GM23338 (cell line): ENCODE measurements around the gene EEF1G. TPM values are rescaled to one million over a fixed set of nuclear protein-coding genes. Genes with fewer than 3 reads are reported as not detected.
A peak's percentile ranks its signal among the peaks of the same experiment; 100 is the strongest.
"Not testable (repeated sequence)": the region's sequence is repeated elsewhere in the genome, so short reads cannot be mapped to it uniquely, and the experiment has no call there.

Experiments used
- ATAC-seq: fragments of 200-7000 bp; cut with Tn5 transposase; 3 replicates; pipeline ENCODE4 v1.9.1; 2020
- DNase-seq: peaks from one replicate; pipeline ENCODE4 v3.0.0-alpha.2; 2015; ENCODE audit warnings: low spot score
- H2AFZ ChIP-seq: fragments of 200-600 bp; sonication (generic); 2 replicates; pipeline ENCODE4 v1.8.0; 2016; ENCODE audit warnings: antibody characterized with exemption, mild to moderate bottlenecking, moderate library complexity
- H3F3A ChIP-seq: fragments of 200-600 bp; sonication (generic); replicated peaks from 2 replicates; pipeline ENCODE4 v1.8.0; 2017; ENCODE audit warnings: antibody characterized with exemption, mixed run types, low read depth
- H3K27ac ChIP-seq: fragments of 200-600 bp; sonication (generic); 2 replicates; pipeline ENCODE4 v1.6.1; 2016; ENCODE audit warnings: low read depth
- H3K27me3 ChIP-seq: fragments of 200-600 bp; sonication (generic); 2 replicates; pipeline ENCODE4 v1.8.0; 2016; ENCODE audit warnings: mild to moderate bottlenecking, mixed run types, moderate library complexity; ENCODE audit not compliant: insufficient read depth
- H3K36me3 ChIP-seq: fragments of 200-600 bp; sonication (generic); 2 replicates; pipeline ENCODE4 v1.8.0; 2016; ENCODE audit warnings: mild to moderate bottlenecking; ENCODE audit not compliant: insufficient read depth
- H3K4me1 ChIP-seq: fragments of 200-600 bp; sonication (generic); 2 replicates; pipeline ENCODE4 v1.8.0; 2016; ENCODE audit warnings: mild to moderate bottlenecking, moderate library complexity; ENCODE audit not compliant: insufficient read depth
- H3K4me2 ChIP-seq: fragments of 200-600 bp; sonication (generic); 2 replicates; pipeline ENCODE4 v1.7.1; 2017; ENCODE audit warnings: mixed run types
- H3K4me3 ChIP-seq: fragments of 200-600 bp; sonication (generic); 2 replicates; pipeline ENCODE4 v1.6.1; 2016; ENCODE audit warnings: mixed run types
- H3K79me2 ChIP-seq: fragments of 200-600 bp; sonication (generic); replicated peaks from 2 replicates; pipeline ENCODE4 v1.8.0; 2017; ENCODE audit warnings: mild to moderate bottlenecking; ENCODE audit not compliant: insufficient read depth
- H3K9me2 ChIP-seq: fragments of 200-600 bp; sonication (generic); 2 replicates; pipeline ENCODE4 v1.8.0; 2017; ENCODE audit not compliant: insufficient read depth
- H4K20me1 ChIP-seq: fragments of 200-600 bp; sonication (generic); replicated peaks from 2 replicates; pipeline ENCODE4 v1.8.0; 2017; ENCODE audit warnings: mild to moderate bottlenecking; ENCODE audit not compliant: insufficient read depth
- H3K27ac Mint-ChIP-seq: 2 replicates; pipeline ENCODE4 v1.8.0; 2020; ENCODE audit warnings: inconsistent platforms, mild to moderate bottlenecking, moderate library complexity, mixed read lengths
- H3K27me3 Mint-ChIP-seq: 3 replicates; pipeline ENCODE4 v1.8.0; 2022; ENCODE audit warnings: low read depth, mild to moderate bottlenecking, moderate library complexity, mixed read lengths, inconsistent platforms; ENCODE audit not compliant: insufficient read depth, poor library complexity
- H3K36me3 Mint-ChIP-seq: 3 replicates; pipeline ENCODE4 v1.8.0; 2021; ENCODE audit warnings: low read depth, mild to moderate bottlenecking, inconsistent platforms, moderate library complexity, mixed read lengths
- H3K4me1 Mint-ChIP-seq: 3 replicates; pipeline ENCODE4 v1.8.0; 2020; ENCODE audit warnings: mild to moderate bottlenecking, inconsistent platforms, mixed read lengths
- H3K4me3 Mint-ChIP-seq: 3 replicates; pipeline ENCODE4 v1.8.0; 2021; ENCODE audit warnings: moderate library complexity, mild to moderate bottlenecking, inconsistent platforms, mixed read lengths
- H3K9me3 Mint-ChIP-seq: 3 replicates; pipeline ENCODE4 v1.8.0; 2020; ENCODE audit warnings: moderate library complexity, mild to moderate bottlenecking, inconsistent platforms, mixed read lengths
- STAT1 ChIP-seq: IDR thresholded peaks from one replicate; pipeline ENCODE4 v1.6.1; 2016; ENCODE audit warnings: antibody characterized with exemption; ENCODE audit not compliant: unreplicated experiment
- polyA plus RNA-seq: library from polyadenylated mRNA; unstranded; fragments of >200 nt; fragmentation: Nextera tagmentation; extraction: Ambion mirVana; gene quantifications from 2 replicates; pipeline ENCODE4 v1.2.1, GENCODE V29; 2016
- total RNA-seq: library from RNA; depleted of rRNA; stranded (reverse); fragments of >200 nt; shearing (Covaris generic); gene quantifications from 2 replicates; pipeline ENCODE4 v1.2.3, GENCODE V29; 2014
- TF ChIP-seq, protein P1 (sequence below): IDR thresholded peaks from one replicate; pipeline ENCODE4 v1.6.1; 2018; ENCODE audit warnings: antibody characterized with exemption; ENCODE audit not compliant: unreplicated experiment

The EEF1G gene
- total and polyA plus RNA-seq, 2 experiments from 2014 or later: 696 to 1,316 TPM

GRCh38 chr11:62571493-62571892, 2.2 kb downstream of the EEF1G start:
- H3K27ac Mint-ChIP-seq: peak overlapping the region; percentile 14
- Histone ChIP-seq H3K4me1 (peaks cover 24% of the 10 kb centered on the region), H3F3A (peaks cover 67% of the 10 kb centered on the region), H3K4me2 (peak overlapping the region; percentile 99), H3K4me3 (peak overlapping the region; percentile 79; the same call in 1 of the 2 replicates), H3K36me3 (peaks cover 60% of the 10 kb centered on the region), H3K27ac (peak overlapping the region; percentile 7), H4K20me1 (peaks cover 63% of the 10 kb centered on the region), H3K79me2 (peaks cover 71% of the 10 kb centered on the region)
- H3K9me2 ChIP-seq, H3K27me3 ChIP-seq, DNase-seq, ATAC-seq, H2AFZ ChIP-seq, H3K9me3 Mint-ChIP-seq: not testable (repeated sequence)
- H3K27me3 Mint-ChIP-seq: peaks cover 24% of the 10 kb centered on the region
- H3K4me3 Mint-ChIP-seq: peak overlapping the region; percentile 99
- H3K4me1 Mint-ChIP-seq: peaks cover 42% of the 10 kb centered on the region
- H3K36me3 Mint-ChIP-seq: peaks cover 79% of the 10 kb centered on the region

GRCh38 chr11:62570903-62571302, 2.8 kb downstream of the EEF1G start:
- peaks cover 69% of the 10 kb centered on the region for H4K20me1 ChIP-seq
- H2AFZ ChIP-seq, H3K4me2 ChIP-seq, H3K9me2 ChIP-seq, H3K9me3 Mint-ChIP-seq, ATAC-seq, H3K27me3 ChIP-seq, DNase-seq: not testable (repeated sequence)
- H3K4me1 Mint-ChIP-seq: peaks cover 42% of the 10 kb centered on the region
- peak overlapping the region; percentile 14; the same call in 1 of the 2 replicates for H3K27ac Mint-ChIP-seq
- H3K4me1 ChIP-seq: peaks cover 24% of the 10 kb centered on the region
- H3K27me3 Mint-ChIP-seq: peaks cover 22% of the 10 kb centered on the region
- peaks cover 81% of the 10 kb centered on the region for H3K36me3 Mint-ChIP-seq
- peaks cover 77% of the 10 kb centered on the region for H3K79me2 ChIP-seq
- peaks cover 71% of the 10 kb centered on the region for H3F3A ChIP-seq
- peaks cover 65% of the 10 kb centered on the region for H3K36me3 ChIP-seq
- peak overlapping the region; percentile 79; the same call in 1 of the 2 replicates for H3K4me3 ChIP-seq
- peak overlapping the region; percentile 99 for H3K4me3 Mint-ChIP-seq
- peak overlapping the region; percentile 7 for H3K27ac ChIP-seq

GRCh38 chr11:62569611-62570010, 4.1 kb downstream of the EEF1G start:
- H3K36me3 Mint-ChIP-seq: peaks cover 90% of the 10 kb centered on the region
- no peak overlapping the region for H3K4me2 ChIP-seq
- no peak overlapping the region for H3K4me3 ChIP-seq
- peaks cover 77% of the 10 kb centered on the region for H3K36me3 ChIP-seq
- no peak overlapping the region for H2AFZ ChIP-seq
- peaks cover 82% of the 10 kb centered on the region for H4K20me1 ChIP-seq
- ATAC-seq (no peak), DNase-seq (no peak)
- 0 out of 2 replicates have a peak overlapping the region, but pooled peaks have one; percentile 39 for H3K27ac ChIP-seq
- H3K79me2 ChIP-seq: peaks cover 90% of the 10 kb centered on the region
- no peak overlapping the region for H3K4me3 Mint-ChIP-seq
- peaks cover 34% of the 10 kb centered on the region for H3K4me1 Mint-ChIP-seq
- no peaks in the 10 kb centered on the region for H3K27me3 ChIP-seq
- TF ChIP-seq STAT1: no peak
- TF ChIP-seq, protein P1, sequence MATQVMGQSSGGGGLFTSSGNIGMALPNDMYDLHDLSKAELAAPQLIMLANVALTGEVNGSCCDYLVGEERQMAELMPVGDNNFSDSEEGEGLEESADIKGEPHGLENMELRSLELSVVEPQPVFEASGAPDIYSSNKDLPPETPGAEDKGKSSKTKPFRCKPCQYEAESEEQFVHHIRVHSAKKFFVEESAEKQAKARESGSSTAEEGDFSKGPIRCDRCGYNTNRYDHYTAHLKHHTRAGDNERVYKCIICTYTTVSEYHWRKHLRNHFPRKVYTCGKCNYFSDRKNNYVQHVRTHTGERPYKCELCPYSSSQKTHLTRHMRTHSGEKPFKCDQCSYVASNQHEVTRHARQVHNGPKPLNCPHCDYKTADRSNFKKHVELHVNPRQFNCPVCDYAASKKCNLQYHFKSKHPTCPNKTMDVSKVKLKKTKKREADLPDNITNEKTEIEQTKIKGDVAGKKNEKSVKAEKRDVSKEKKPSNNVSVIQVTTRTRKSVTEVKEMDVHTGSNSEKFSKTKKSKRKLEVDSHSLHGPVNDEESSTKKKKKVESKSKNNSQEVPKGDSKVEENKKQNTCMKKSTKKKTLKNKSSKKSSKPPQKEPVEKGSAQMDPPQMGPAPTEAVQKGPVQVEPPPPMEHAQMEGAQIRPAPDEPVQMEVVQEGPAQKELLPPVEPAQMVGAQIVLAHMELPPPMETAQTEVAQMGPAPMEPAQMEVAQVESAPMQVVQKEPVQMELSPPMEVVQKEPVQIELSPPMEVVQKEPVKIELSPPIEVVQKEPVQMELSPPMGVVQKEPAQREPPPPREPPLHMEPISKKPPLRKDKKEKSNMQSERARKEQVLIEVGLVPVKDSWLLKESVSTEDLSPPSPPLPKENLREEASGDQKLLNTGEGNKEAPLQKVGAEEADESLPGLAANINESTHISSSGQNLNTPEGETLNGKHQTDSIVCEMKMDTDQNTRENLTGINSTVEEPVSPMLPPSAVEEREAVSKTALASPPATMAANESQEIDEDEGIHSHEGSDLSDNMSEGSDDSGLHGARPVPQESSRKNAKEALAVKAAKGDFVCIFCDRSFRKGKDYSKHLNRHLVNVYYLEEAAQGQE: no peak
- H3K9me2 ChIP-seq: no peaks in the 10 kb centered on the region
- H3K9me3 Mint-ChIP-seq: no peaks in the 10 kb centered on the region; the same call in 2 of the 3 replicates
- H3K27ac Mint-ChIP-seq: no peak overlapping the region
- H3K27me3 Mint-ChIP-seq: peaks cover 19% of the 10 kb centered on the region
- H3K4me1 ChIP-seq: peaks cover 17% of the 10 kb centered on the region
- peaks cover 74% of the 10 kb centered on the region for H3F3A ChIP-seq
